Measurements from ENCODE around the gene TBC1D14.
"Not testable (repeated sequence)": the region's sequence is repeated elsewhere in the genome, so short reads cannot be mapped to it uniquely, and the experiment has no call there.

TBC1D14 gene

DNA sequence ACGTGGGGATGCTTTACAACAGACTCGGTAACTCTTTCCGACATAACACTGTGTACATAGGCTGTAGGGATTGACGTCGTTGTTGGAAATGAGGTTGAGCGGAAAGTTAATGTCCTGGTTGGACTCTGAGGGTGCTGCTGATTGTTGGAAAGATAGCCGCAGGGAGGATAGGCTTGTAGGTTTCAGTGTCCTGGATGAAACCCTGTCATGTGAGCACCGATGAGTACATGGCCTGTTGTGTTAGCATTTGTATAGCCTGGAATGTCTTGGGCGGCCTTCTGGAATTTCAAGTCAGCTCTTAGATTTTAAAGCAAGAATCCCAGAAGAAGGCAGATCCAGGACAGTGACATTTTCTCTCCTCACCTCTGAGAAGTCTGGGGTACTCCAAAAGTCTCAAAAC is 63.3 kb downstream of the TBC1D14 start:
- DNase-seq (ENCODE audit: low read depth): no peak

DNA sequence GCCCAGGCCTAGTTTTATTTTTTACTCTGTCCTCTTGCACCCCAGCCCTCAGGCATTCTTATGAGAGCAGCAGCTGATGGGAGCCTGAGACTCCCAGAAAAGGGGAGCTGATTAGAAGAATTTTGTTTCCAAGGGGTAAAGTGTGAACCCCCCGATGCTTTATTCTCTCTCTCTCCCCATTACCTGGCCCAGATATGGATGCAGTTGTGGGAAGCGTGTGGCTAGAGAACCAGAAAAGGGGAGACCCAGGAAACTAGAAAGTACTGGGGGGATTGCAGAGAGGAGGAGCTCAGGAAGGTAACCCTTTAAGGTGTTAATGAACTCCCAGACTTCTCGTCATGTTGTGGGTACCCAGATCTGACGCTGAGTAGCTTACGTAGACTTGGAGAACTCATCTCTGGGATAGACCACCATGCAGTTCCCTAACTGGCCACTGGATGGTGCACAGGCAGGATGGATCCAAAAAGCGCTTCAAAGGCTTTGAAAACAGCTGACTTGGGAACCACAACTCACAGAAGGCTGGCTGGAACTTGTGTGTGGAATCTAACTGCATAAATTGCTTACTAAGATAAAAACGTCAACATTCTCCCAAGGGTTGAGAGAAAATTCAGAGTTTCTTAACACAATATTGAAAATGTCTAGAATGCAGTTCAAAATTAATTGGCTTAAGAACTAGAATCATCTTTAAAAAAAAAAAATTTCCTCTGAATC is 64.7 kb downstream of the TBC1D14 start:
- peak; percentile 61 for DNase-seq (ENCODE audit: low read depth)

DNA sequence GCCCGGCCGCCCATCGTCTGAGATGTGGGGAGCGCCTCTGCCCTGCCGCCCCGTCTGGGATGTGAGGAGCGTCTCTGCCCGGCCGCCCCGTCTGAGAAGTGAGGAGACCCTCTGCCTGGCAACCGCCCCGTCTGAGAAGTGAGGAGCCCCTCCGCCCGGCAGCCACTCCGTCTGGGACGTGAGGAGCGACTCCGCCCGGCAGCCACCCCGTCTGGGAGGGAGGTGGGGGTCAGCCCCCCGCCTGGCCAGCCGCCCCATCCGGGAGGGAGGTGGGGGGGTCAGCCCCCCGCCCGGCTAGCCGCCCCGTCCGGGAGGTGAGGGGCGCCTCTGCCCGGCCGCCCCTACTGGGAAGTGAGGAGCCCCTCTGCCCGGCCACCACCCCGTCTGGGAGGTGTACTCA is 68.2 kb downstream of the TBC1D14 start:
- DNase-seq (ENCODE audit: low read depth): not testable (repeated sequence)

DNA sequence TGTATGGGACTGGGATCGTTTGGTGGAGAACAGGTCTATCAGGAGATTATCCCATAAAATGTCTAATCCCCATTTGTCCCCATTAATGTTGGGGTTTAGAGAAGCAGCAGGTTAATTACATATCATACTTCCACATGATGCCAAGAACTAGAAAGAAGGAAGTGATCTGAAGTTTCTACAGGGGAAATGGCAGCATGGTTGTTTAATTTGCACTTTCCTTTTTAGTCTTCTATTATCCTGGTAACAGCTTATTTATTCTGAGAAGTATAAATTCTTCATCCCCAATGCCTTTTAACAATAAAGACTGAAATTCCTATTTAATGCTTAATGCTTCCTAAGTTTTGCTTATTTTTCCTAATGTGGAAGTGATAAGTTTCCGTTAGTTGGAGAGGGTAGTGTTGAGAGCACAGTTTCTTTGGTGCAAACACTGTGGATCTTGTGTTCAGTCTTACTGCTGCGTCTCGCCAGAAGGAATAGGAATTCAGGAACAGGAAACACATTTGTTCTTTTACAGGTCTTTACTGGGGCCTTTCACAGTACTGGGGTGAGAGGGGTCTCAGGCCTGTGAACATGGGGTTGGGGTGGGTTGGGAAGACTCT is 74.0 kb downstream of the TBC1D14 start:
- DNase-seq (ENCODE audit: low read depth): no peak

DNA sequence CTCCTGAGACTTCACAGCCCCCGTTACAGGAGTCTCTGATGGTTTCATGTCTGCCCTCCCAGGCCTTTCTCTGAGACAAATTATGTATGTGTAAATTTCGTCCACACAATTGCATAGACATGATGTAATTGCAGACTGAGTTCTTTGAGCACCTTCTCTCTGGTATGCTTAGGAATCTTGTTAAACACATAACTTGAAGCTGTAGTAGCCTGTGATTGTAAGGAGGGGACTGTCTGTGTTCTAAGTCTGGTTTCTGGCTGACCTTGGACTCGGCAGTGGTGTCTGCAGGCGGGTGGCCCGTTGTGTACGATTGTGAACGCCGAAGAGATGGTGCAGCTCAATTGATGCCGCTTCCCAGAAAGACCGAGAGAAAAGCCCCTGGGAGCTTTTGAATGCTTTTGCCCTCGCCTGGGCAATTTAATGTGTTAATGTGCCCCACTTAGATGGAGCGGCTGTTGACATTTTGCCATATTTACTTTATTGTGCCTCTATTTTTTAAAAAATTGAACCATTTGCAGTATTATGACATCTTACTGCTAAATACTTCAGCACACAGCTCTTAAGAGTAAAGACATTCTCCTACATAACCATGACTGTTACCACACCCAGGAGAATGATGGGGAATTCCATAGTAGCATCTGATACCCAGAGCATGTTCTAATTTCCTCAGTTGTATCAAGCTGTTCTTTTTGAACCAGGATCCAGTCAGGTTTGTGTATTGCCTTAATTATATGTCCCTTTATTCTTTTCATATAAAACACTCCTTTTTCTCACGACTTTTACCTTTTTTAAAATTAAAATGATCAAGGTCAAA is 75.2 kb downstream of the TBC1D14 start:
- DNase-seq (ENCODE audit: low read depth): no peak

DNA sequence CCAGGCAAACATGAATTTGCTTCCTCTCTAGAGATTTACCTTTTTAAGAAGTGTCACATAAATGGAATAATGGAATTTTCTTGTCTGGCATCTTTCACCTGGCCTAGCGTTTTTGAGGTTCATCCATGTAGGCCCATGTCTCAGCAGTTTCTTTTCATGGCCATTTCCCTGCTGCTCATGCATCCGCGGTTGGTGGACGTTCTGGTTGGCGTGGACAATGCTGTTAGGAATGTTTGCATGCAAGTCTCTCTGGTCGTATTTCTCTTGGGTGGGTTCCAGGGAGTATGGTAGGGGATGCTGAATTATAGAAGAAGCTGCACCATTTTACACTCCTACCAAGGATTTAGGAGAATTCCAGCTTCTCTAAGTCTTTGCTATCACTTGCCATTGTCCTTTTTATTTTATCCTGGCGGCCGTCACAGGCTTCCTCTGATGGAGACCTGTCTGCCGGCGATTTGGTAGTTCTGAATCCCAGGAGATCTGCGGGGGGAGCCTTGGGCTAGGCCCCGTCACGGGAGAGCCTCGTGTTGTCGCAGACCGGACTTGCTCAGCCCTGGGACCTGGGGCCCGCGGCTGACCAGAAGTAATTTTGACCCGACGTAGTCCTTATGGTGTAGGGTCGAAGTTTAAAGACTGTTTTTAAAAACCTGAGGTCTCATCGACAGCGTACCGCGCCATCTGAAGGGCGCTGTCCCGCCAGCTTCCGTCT is 76.6 kb downstream of the TBC1D14 start:
- no peak for DNase-seq (ENCODE audit: low read depth)

DNA sequence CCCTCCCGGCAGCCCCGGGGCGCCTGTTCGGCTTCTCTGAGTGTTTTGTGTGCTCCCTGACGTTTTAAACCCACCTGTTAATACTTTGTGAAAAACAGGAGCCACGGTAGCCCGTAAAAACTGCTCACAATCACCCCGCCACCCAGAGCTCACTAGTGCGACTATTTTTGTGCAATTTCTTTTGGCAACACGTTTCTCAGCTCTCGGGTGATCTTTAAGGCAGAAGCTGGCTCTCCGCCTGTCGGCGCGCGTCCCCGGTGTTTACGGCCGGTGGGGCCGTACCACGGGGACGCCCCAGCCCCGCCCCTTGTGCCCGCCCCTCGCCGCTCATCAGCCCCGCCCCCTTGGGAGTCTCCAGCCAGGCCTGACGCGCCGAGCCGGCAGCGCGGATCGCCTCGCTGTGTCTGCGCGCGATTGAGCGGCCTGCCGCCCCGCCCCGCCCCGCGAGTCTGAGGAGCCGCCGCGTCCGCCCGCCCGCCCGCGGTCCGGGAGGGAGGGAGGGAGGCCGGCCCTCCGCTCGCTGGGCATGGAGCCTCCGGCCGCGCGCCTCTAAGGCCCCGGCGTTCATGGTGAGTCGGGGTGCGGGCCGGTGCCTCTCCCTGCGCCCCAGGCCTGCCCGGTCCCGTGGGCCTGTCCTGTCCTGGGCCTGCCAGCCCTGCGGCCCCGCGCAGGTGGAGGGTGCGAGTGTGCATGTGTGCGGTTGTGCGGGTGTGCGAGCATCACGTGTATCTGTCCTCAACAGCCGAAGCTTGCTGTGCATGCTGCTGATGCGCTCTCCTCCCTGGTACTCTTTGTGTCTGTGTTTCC is 77.4 kb downstream of the TBC1D14 start:
- peak; percentile 90 for DNase-seq (ENCODE audit: low read depth)

DNA sequence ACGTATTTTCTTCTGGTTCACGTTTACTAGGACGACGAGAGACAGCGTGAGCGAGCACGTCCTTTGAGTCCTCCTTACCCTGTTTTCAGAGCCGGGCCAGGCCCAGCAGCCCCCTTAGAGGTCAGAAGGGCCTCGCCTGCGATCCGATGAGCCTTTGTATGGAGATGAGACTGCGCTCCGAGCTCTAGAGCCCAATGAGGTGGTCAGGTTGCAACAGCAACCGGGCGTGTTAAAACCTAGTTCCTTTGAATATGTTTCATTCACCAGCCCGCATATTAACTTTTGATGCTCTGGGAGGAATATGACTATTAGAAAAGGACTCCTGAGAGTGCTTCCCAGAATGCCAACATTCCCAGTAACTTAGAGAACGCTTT is 77.9 kb downstream of the TBC1D14 start:
- DNase-seq (ENCODE audit: low read depth): no peak

DNA sequence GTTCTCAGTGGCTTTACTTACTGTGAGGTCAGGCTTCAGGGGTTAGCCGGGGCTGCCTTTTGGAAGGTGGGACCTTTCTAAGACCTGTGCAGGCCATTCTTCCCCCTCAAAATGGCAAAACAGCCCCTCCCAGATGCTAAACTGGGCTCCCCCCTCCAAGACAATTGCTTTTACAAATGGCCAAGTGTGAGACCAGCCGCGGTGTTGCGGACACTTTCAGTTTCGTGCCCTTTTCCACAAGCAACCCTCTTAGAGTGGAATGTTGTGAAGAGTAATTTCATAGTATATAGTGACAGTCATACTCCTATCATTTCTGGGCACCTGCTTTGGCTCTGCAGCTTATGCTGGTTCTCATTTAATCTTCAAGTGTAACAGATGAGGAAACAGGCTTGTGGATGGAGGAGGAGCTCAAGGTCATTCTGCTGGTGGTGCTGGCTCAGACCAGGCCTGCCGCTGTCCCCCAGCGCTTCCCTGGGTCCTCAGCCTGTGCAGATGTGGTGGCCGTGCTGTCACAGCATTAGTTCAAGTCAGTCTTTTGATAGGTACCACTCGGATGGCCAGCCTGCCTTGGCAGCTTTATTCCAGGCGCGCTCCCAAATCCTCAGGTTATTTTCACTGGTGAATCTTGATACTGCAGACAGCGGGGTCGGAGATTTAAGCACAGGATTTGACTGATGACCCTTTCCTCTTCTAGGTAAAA is 78.5 kb downstream of the TBC1D14 start:
- DNase-seq (ENCODE audit: low read depth): no peak

DNA sequence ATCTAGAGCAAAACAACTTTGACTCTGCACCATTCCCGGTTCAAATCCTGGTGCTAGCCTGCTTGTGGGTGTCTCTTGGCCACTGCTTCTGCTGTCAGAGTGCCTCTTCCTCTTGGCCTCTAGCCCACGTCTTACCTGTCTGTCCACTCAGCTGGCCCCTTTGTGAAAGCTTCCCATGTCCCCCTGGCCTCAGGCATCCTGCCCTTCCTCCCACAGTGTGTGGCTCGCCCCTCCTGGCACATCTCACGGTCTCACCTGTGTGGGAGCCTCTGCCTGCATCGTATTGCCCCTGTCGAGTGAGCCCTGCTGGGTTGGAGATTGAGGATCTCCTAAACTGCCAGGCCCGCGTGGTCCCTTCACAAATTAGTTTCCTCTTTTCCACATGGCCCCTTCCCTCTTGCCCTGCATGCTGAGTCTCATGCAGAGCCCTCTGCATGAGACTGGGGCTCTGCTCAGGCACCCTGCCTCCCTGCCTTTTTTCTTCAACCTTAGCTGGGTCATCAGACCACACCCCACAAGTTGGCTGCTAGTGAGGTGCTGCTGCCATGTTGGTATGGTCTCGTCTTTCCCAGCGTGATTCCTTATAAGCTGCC is 79.8 kb downstream of the TBC1D14 start:
- DNase-seq (ENCODE audit: low read depth): no peak

DNA sequence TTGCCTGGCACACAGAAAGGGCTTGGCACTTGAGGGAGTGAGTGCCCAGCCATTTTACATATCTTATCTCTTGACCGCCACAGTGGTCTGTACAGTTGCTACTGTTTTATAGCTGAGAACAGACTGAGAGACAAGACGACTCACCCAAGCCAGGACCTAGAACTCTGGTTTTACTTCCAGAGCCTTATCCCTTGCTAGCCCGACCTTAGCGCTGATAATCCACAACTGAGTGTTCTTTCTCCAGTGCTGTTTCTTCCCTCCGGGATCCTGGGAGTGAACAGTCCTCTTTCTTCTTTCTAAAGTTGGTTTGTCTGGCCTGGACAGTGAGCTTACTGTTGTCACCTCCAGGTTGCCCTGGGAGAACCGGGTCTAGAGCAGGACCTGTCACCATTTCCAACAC is 81.0 kb downstream of the TBC1D14 start:
- DNase-seq (ENCODE audit: low read depth): no peak

DNA sequence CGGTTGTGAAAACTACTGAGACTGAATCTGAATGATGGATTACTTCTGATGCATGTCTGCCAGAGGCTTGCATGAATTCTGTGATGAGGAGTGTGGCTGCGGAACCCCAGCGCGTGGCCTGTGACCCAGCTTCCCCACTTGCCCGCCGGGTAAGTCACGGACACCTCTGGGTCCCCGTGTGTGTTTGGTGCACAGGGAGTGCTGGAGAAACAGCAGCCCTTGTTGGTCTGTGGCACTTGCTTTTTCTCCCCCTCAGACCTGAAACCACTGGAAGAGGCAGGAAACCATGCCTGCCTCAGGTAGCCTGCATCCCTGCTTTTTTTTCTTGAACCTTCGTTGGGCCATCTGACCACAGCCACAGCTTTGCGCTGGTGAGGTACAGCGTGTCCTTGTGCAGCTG is 81.6 kb downstream of the TBC1D14 start:
- DNase-seq (ENCODE audit: low read depth): no peak

DNA sequence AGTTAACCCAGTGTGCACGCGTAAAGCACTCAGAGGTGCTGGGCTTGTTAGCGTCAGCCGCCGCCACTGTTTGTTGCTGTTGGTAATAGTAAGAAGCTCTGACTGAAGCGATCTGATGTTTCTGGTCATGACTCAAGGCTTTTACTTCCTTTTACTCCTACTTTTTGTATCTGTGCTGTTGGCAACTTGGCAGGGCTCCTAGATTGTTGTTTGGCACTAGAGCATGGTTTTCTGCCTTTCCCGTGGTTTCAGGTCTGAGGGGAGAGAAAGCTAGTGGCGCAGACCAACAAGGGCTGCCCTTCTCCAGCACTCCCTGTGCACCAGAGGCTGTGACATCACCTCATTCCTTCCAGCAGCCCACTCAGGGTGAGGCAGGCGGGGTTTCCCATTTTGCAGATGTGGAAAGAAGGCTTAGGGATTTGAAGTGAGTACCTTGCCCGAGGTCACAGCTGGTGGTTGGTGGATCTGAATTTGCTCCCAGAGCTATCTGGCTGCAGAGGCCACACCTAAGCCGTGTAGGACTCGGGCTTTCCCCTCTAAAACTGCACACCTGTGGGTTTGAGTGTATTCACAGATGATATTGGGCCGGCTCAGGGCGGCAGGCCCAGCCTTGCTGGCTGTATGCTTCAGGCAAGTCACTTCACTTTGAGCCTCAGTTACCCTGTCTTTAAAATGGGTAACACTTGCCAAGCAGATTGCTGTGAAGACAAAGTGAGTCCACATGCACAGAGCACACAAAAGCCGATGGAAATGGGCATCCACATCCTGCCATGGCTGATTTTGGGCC is 82.3 kb downstream of the TBC1D14 start:
- DNase-seq (ENCODE audit: low read depth): no peak

DNA sequence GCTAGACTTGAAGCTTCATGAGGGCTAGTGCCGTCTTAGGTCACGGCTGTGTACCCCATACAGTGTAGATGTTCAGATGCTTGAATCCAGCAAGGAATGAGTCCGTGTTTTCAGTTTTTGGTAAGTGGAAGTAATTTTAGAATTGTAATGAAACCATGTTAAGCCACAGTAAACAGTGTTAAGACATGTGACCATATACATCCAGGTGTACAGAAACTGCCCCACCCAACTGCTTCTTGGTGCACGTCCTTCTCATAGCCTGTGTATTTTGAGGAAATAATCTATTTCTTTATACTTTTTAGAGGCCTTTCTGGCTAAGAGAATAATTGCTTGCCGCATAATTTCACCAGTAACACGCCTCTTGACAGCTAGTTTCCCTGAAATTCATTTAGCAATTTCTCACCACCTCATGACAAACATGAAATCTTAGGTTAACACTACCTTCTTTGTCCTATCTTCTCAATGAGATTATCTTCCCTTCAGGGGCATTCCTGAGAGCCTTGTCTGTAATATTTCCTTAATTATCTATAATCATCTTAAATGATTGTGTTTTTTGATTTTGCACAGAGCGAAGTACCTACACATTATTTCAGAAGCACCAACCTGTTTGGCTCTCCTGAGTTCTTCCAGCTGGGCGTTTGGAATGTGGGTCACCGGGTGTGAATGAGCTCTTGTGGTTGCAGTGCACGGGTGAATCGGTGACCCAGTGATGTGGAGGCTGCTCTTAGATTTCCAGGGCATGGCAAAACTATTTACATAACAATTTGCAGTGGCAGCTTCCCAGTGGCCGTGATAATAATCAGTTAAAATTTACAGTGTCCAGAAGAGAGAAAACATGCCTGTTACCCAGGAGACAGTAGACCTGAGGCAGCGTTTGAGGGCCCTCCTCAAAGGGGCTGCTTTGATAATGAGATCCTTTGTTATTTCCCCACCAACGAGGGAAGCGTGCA is 83.4 kb downstream of the TBC1D14 start:
- no peak for DNase-seq (ENCODE audit: low read depth)

DNA sequence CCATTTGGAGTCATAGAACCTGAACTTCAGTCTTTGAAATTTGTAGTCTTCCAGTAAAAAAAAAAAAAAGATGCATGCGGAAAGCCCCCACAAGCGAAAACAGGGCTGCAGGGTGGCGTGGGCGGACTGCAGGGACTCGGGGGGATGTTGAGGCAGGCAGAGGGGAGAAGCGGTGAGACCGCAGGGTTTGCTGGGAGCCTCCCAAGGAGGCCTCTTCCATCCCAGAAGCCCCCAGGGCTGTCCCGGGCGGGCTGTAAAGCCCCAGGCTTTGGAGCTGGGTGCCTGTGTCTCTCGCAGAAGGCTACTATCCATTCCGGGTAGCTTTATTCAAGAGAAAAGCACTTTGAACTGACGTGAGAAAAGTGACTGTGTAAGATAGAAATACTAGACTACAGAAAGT is 86.9 kb downstream of the TBC1D14 start:
- no peak for DNase-seq (ENCODE audit: low read depth)

DNA sequence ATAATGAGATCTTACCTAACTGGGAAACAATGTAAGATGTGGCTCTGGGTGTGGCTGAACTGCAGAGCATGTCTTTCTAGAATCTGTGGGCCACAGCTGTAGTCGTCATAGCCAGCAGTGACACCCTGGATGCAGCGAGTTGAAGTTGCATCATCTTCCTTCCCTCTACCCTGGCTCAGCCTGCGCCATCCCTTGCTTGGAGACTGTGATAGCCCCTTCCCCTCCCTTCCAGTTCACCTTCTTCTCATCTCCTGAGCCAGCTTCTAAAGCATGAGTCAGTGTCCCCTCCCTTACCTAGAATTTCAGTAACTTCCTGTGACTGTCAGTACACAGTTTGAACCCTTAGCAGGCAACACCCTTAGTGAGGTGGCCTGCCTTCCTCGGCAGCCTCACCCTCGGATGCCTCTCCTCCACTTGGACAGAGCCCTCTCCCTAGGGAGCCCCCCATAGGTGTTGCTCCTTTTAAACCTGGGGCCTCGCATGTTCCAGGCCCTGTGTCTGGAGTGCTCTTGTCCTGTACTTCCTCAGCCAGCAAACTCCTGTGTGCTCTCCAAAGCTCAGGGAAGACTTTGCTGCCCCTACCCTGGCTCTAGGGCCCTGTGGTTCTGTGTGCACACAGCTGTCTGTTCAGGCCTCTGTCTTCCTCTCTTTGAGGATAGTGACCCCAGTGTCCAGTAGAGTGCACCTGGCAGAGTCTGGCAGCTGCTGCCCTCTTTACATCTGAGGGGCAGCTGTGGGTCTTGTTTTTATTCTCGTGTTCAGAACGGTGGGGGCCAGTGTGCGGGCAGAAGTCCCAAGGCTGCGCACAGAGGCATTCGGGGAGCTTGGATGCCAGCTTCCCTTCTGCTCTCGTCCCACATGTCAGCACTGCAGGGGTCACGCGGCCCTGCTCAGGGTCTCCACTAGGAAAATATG is 89.8 kb downstream of the TBC1D14 start:
- DNase-seq (ENCODE audit: low read depth): no peak

DNA sequence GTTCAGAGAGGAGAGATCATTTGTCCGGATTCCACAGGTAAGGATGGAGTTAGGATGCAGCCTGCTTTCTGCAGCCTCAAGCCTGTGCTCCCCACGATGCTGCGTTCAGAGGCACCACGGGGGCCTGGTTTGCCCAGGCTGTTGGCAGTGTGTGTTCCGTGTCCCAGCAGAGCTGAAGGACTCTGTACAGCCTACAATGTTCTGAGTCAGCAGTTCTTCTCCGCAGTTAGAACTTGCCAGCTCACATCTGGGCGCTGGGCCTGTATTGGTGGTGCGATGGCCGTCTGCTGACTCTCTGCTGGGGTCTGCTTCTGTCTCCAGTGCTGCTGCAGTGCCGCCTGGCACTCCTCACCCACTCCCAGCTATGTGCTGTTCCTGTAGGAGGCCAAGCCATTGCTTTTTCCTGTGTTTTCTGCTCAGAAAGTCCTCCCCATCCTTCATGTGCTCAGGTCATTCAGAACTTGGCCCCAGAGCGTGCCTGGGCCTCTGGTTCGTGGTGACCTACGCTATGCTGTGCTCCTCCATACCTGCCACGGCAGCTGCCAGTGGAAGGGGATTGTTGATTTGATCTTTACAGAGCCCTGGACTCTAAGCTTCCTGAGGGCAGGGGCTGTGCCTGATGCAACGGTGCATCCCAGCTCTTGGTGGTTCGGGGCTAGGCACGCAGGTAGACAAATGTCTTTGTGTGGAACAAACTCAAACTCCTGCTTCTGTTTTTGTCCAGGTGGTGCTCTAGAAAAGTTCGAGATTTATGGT is 91.0 kb downstream of the TBC1D14 start:
- no peak for DNase-seq (ENCODE audit: low read depth)
